HFFc6 (cell line): ENCODE data around the gene HMGB4. TPM values are rescaled to one million over a fixed set of nuclear protein-coding genes. Genes with fewer than 3 reads are reported as not detected.

Experiments
- DNase-seq: peaks from one replicate; pipeline ENCODE4 v3.0.0-alpha.2; 2018
- H3K27ac Mint-ChIP-seq: 2 replicates; pipeline ENCODE4 v1.8.0; 2020; ENCODE audit warnings: mild to moderate bottlenecking, mixed read lengths
- H3K27me3 Mint-ChIP-seq: 2 replicates; pipeline ENCODE4 v1.8.0; 2021; ENCODE audit warnings: mild to moderate bottlenecking, moderate library complexity, mixed read lengths; ENCODE audit not compliant: insufficient read depth
- H3K36me3 Mint-ChIP-seq: 2 replicates; pipeline ENCODE4 v1.8.0; 2021; ENCODE audit warnings: low read depth, mixed read lengths
- H3K4me1 Mint-ChIP-seq: 2 replicates; pipeline ENCODE4 v1.8.0; 2020; ENCODE audit warnings: low read depth, mixed read lengths
- H3K4me3 Mint-ChIP-seq: 2 replicates; pipeline ENCODE4 v1.8.0; 2020; ENCODE audit warnings: mild to moderate bottlenecking, moderate library complexity, mixed read lengths
- H3K9me3 Mint-ChIP-seq: 2 replicates; pipeline ENCODE4 v1.8.0; 2020; ENCODE audit warnings: mild to moderate bottlenecking, mixed read lengths
- CTCF ChIP-seq: fragments of 200-600 bp; sonication (generic); IDR thresholded peaks from 2 replicates; pipeline ENCODE4 v1.5.0; 2021; ENCODE audit warnings: antibody characterized with exemption, mild to moderate bottlenecking
- total RNA-seq, 6 experiments: library from RNA; stranded (reverse); fragmentation: NEBNext Ultra II Directional; extraction: Animal tissue kit (Norgen Biotek cat#: 25700); gene quantifications; 2 replicates in 1 of 6; 3 replicates in 5 of 6; pipeline ENCODE4 v1.2.3, GENCODE V29; 2021

Gene HMGB4
- total RNA-seq, 6 experiments from 2014 or later: not detected

GRCh38 chr1:33908324-33908956, 44.6 kb downstream of the HMGB4 start:
- Mint-ChIP-seq H3K9me3 (peaks cover 25% of the 10 kb centered on the region), H3K27ac (no peak overlapping the region), H3K27me3 (peaks cover 5% of the 10 kb centered on the region), H3K4me3 (no peak overlapping the region), H3K4me1 (peaks cover 4% of the 10 kb centered on the region; the same call in 1 of the 2 replicates), H3K36me3 (peaks cover 10% of the 10 kb centered on the region)
- DNase-seq: no peak
- no peak for TF ChIP-seq CTCF
